PC-9 (cell line): Measurements from ENCODE around the gene ITPKB. TPM values are rescaled to one million over a fixed set of nuclear protein-coding genes. Genes with fewer than 3 reads are reported as not detected.

Experiments
- BruUV-seq: library from RNA; stranded (reverse); fragments of 400-500 nt; replicated peaks from 2 replicates; lab custom pipeline; 2021; lab: Mats Ljungman, UMichigan
- CTCF ChIA-PET: fragments of 300-600 bp; sonication (Branson Sonifier 250); formaldehyde crosslinking; loops from one replicate; lab custom pipeline; 2022; ENCODE audit warnings: antibody characterized with exemption; lab: Charles Lee
- POLR2A ChIA-PET: fragments of 300-600 bp; sonication (Branson Sonifier 250); formaldehyde crosslinking; loops from one replicate; lab custom pipeline; 2022; ENCODE audit warnings: antibody characterized with exemption; ENCODE audit not compliant: unreplicated experiment; lab: Charles Lee
- DNase-seq, 2 experiments: peaks; one replicate each; pipeline versions ENCODE4 v3.0.0 to v3.0.0-alpha.2; 2015 to 2022; ENCODE audit warnings: mixed read lengths in 1 of 2
- H2AFZ ChIP-seq: fragments of 200-600 bp; sonication (generic); 2 replicates; pipeline ENCODE4 v1.8.1; 2017; ENCODE audit warnings: antibody characterized with exemption
- H3F3A ChIP-seq: fragments of 200-600 bp; sonication (generic); 2 replicates; pipeline ENCODE4 v1.8.1; 2017; ENCODE audit warnings: antibody characterized with exemption, mild to moderate bottlenecking, low read depth; ENCODE audit not compliant: insufficient read depth
- H3K27ac ChIP-seq: fragments of 200-600 bp; sonication (generic); 2 replicates; pipeline ENCODE4 v1.6.1; 2016; ENCODE audit warnings: mixed run types
- H3K27me3 ChIP-seq: fragments of 200-600 bp; sonication (generic); 2 replicates; pipeline ENCODE4 v1.6.1; 2016; ENCODE audit warnings: low read depth, mixed run types; ENCODE audit not compliant: insufficient read depth
- H3K36me3 ChIP-seq: fragments of 200-600 bp; sonication (generic); 2 replicates; pipeline ENCODE4 v1.6.1; 2016; ENCODE audit warnings: low read depth, mixed run types
- H3K4me1 ChIP-seq: fragments of 200-600 bp; sonication (generic); replicated peaks from 2 replicates; pipeline ENCODE4 v1.6.1; 2016; ENCODE audit warnings: mixed run types; ENCODE audit not compliant: insufficient read depth
- H3K4me2 ChIP-seq: fragments of 200-600 bp; sonication (generic); 2 replicates; pipeline ENCODE4 v1.6.1; 2017; ENCODE audit warnings: mixed run types
- H3K4me3 ChIP-seq: fragments of 200-600 bp; sonication (generic); 2 replicates; pipeline ENCODE4 v1.6.1; 2016; ENCODE audit warnings: mixed run types
- H3K79me2 ChIP-seq: fragments of 200-600 bp; sonication (generic); 2 replicates; pipeline ENCODE4 v1.6.1; 2017; ENCODE audit warnings: low read depth, mixed run types
- H3K9me2 ChIP-seq: fragments of 200-600 bp; sonication (generic); 2 replicates; pipeline ENCODE4 v1.8.1; 2017; ENCODE audit warnings: mild to moderate bottlenecking; ENCODE audit not compliant: insufficient read depth
- H3K9me3 ChIP-seq: fragments of 200-600 bp; sonication (generic); 2 replicates; pipeline ENCODE4 v1.8.1; 2016; ENCODE audit warnings: low read depth; ENCODE audit not compliant: insufficient read depth
- H4K20me1 ChIP-seq: fragments of 200-600 bp; sonication (generic); 2 replicates; pipeline ENCODE4 v1.8.1; 2017; ENCODE audit not compliant: insufficient read depth
- CTCF ChIP-seq: fragments of 200-600 bp; sonication (generic); conservative IDR thresholded peaks from 2 replicates; pipeline ENCODE4 v1.6.1; 2017; ENCODE audit warnings: mixed run types, antibody characterized with exemption, mild to moderate bottlenecking, moderate library complexity
- EZH2 ChIP-seq: fragments of 200-600 bp; sonication (generic); IDR thresholded peaks from 2 replicates; pipeline ENCODE4 v1.8.0; 2017; ENCODE audit warnings: antibody characterized with exemption, low read depth
- intact Hi-C: fragments of 100-400 bp; cut with micrococcal nuclease; formaldehyde crosslinking; loops from one replicate; pipeline ENCODE4 v1.10.0; 2022; ENCODE audit not compliant: unreplicated experiment
- total RNA-seq: library from RNA; stranded (reverse); gene quantifications from 2 replicates; pipeline ENCODE4 v1.2.3, GENCODE V29; 2021

ITPKB gene
- total RNA-seq, 1 experiment from 2014 or later, result 13.4 TPM

- Histone ChIP-seq H3K27me3 (no peaks in the 10 kb centered on the region), H3K79me2 (no peaks in the 10 kb centered on the region), H2AFZ (no peak overlapping the region), H3K36me3 (no peaks in the 10 kb centered on the region), H3K9me2 (no peaks in the 10 kb centered on the region), H3K27ac (no peak overlapping the region), H3F3A (peaks cover 20% of the 10 kb centered on the region; the same call in 1 of the 2 replicates), H4K20me1 (no peaks in the 10 kb centered on the region), H3K4me1 (peaks cover 22% of the 10 kb centered on the region), H3K4me2 (no peak overlapping the region), H3K4me3 (no peak overlapping the region), H3K9me3 (no peaks in the 10 kb centered on the region)
- ChIA-PET POLR2A (no interaction called here), CTCF (no interaction called here)
- TF ChIP-seq EZH2 (no peak), CTCF (0 out of 2 replicates have a peak, but pooled peaks have one; percentile 24)
- intact Hi-C loops, result no loop called here
- no peak for DNase-seq
- no TSS peak for BruUV-seq
Observed at GRCh38 chr1:226649780-226650179, 89.3 kb downstream of the ITPKB start.

DNA sequence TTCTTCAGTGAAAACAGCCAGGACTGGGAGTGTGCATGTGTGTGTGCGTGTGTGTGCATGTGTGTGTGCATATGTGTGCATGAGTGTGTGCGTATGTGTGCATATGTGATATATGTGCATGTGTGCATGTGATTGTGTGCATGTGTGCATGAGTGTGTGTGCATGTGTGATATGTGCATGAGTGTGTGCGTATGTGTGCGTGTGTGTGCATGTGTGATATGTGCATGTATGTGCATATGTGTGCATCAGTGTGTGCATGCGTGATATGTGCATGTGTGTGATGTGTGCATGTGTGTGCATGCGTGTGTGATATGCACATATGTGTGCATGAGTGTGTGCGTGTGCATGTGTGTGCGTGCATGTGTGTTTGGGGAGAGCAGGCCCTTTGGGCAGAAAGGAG is 89.8 kb downstream of the ITPKB start:
- no peak overlapping the region for H3K4me3 ChIP-seq
- DNase-seq, result no peak
- peaks cover 23% of the 10 kb centered on the region; the same call in 1 of the 2 replicates for H3F3A ChIP-seq
- no peaks in the 10 kb centered on the region for H3K79me2 ChIP-seq
- no peaks in the 10 kb centered on the region for H3K27me3 ChIP-seq
- TF ChIP-seq EZH2 (no peak), CTCF (no peak)
- BruUV-seq, result no TSS peak
- H3K27ac ChIP-seq, result no peak overlapping the region
- H3K9me3 ChIP-seq, result no peaks in the 10 kb centered on the region
- H4K20me1 ChIP-seq, result no peaks in the 10 kb centered on the region
- CTCF ChIA-PET, result no interaction called here
- H3K9me2 ChIP-seq, result no peaks in the 10 kb centered on the region
- intact Hi-C loops, result no loop called here
- H3K36me3 ChIP-seq, result no peaks in the 10 kb centered on the region
- no peak overlapping the region for H2AFZ ChIP-seq
- POLR2A ChIA-PET, result no interaction called here
- peaks cover 27% of the 10 kb centered on the region for H3K4me1 ChIP-seq
- H3K4me2 ChIP-seq, result no peak overlapping the region

DNA sequence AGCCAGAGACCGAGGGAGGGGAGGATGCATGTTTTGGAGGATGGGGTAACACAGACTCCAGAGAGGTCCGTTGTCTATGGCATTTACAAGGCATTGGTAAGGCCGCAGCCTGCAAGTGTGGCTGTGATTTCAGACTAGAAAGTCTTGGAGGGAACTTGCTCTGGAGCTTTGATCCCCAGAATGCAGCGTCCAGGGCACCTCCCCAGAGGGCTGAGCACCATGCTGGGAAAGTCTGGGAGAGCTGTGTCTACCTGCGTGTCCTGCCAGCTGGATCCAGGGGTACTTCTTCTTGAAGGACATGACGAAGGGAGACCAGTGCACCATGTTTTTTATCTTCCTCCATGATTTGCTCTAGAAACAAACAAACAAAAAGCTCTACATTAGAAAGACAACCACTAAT is 90.7 kb downstream of the ITPKB start:
- no peaks in the 10 kb centered on the region for H3K27me3 ChIP-seq
- H3K4me1 ChIP-seq, result peaks cover 36% of the 10 kb centered on the region
- intact Hi-C loops, result no loop called here
- H3K27ac ChIP-seq, result no peak overlapping the region
- peaks cover 28% of the 10 kb centered on the region; the same call in 1 of the 2 replicates for H3F3A ChIP-seq
- TF ChIP-seq CTCF, result no peak
- POLR2A ChIA-PET, result no interaction called here
- no peak overlapping the region for H3K4me3 ChIP-seq
- no peaks in the 10 kb centered on the region for H4K20me1 ChIP-seq
- H3K9me3 ChIP-seq, result no peaks in the 10 kb centered on the region
- H3K36me3 ChIP-seq, result no peaks in the 10 kb centered on the region
- DNase-seq, result no peak
- no TSS peak for BruUV-seq
- no peak overlapping the region for H2AFZ ChIP-seq
- CTCF ChIA-PET, result no interaction called here
- H3K9me2 ChIP-seq, result no peaks in the 10 kb centered on the region
- no peak overlapping the region for H3K4me2 ChIP-seq
- H3K79me2 ChIP-seq, result no peaks in the 10 kb centered on the region
